CD4-positive, alpha-beta T cell treated with Interleukin-2 at 100 ng/mL for 4 hours (primary cell): ENCODE data around the gene ENDOV.

Experiments
- DNase-seq: peaks from one replicate; pipeline ENCODE4 v3.0.0-alpha.2; 2020; ENCODE audit warnings: low spot score

Gene ENDOV

DNA sequence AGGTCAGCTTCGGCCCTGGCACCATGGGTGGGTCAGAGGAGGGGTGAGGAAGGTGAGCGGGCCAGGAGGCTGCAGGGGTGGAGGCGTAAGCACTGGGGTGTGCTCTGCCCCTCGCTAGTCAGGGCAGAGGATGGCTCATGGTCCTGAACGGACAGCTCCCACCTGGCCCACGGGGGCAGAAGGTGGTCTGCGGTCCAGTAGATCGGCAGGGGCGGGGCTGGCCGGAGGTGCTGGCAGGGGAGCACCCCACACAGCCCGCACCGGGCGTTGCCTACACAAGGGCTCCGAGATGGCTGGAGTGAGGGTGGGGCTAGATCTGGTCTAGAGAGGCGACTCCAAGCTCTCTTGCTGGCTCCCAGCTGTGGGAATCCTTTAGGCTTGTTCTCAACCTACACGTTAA lies 53.3 kb downstream of the ENDOV start:
- DNase-seq, result no peak

DNA sequence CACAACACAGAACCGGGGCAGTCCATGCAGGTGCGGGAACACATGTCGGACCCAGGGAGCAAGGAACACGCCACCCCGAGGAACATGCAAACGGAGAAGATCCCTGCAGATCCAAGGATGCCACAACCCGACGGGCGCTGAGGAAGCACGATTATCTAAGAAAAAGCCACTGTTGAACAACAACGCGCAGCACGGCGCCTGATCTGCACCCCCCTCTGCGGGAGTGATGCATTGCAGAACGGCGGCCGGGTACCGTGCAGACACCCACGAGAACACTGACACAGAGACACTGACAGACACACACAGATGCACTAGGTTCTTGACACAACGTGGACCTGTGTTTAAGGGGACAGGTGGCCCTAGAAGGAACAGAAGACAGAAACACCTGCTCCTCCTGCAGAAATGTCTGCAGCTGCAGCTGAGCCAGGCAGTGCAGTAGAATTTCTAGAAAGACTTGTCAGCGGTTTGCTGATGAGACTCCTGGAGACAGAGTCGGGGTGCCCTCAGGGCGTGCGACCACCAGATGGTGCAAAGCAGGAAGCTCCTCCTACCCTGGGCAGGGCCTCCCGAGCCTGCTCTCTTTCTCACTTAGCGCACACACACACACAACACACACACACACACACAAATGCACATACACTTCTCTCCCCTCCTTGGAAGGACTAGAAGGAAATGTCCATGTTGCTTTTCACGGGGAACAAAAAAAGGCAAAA lies 54.0 kb downstream of the ENDOV start:
- DNase-seq, result no peak

DNA sequence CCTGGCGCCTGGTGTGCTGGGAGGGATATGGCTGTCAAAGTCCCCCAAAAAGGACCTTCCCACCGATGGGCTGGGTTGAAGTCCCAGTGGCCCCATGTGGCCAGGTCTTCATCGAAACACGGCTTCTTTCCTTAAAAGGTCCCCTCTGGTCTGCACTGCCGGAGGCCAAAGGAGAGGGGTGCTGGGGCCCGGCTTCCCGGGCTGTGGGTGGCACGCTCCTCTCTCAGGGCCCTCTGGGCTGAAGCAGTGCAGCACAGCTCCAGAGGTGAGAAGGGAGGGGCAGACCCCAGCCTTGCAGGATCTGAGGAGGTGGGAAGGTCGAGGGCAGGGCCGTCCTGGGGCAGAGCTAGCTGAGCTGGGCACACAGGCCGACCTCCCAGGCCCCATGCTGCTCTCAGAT lies 54.7 kb downstream of the ENDOV start:
- no peak for DNase-seq

DNA sequence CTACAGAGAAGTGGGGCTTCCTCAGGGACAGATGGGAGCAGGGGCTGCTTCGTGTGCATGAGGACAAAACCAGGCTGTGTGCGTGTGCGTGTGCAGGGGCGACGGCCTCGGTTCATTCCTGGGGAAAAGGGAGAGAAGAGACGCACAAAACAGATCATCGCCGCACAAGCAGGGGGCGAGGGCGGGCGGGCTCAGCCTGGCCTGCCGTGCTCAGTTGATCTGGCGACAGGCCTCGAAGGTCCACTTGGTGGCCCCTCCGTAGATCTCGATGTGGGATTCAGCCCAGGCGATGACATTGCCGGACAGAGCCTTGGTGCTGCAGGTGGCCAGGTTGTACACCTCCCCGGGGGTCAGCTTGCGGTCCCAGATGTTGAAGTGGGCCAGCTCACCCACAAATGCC lies 55.6 kb downstream of the ENDOV start:
- DNase-seq, result no peak

DNA sequence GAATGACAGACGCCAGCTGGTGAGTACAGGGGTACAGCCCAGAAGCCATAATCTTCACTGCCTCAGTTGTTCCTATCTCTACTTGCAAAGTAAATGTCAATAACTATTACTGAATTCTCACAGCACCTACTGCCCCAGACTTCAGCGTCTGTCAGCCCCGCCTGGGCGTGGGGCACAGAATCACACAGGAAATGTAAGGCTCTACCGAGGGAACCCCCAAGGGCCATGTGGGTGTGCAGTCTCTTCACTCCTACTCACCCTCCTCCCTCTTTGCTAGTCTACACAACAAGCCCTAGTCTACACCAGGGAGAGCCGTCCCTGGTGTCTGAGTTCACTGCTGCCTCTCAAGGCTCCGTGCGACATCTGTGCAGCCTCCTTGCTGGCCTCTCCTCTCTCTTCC lies 57.0 kb downstream of the ENDOV start:
- DNase-seq, result peak; percentile 53

DNA sequence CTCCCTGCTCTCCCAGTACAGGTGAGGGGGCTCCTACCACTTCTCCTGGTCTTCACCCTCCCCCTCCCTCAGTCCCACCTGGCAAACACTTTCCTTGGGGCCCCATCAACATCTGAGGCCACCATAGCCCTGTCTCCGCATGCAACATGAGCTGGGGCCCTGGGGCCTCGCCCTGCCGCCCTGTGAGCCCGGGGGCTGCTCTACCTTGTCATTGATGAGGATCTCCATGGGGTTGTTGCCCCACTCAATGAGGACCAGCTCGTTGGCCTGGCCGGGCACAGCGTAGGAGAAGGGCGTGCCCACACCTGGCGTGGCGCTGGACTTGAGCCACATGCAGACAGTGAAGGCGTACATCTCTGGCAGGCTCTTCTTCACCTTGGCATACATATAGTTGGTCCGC lies 58.0 kb downstream of the ENDOV start:
- no peak for DNase-seq

DNA sequence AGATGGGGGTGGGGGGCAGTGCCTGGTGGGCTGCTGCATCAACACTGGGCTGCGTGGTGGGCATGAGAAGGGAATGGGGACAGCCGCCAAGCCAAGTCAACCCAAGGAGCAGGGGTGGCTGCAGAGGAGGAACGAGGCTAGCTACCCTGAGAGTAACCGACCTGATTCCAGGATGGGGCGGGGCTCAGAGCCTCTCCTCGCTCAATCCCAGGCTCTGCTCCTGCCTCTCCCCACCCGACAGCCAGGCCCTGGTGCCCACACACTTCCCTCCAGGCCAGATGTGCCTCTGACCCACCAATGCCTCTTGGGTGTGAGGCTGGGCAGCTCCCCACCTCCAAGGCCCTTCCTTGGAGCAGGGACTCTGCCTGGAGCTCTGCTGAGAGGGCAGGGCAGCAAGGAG lies 58.7 kb downstream of the ENDOV start:
- no peak for DNase-seq

DNA sequence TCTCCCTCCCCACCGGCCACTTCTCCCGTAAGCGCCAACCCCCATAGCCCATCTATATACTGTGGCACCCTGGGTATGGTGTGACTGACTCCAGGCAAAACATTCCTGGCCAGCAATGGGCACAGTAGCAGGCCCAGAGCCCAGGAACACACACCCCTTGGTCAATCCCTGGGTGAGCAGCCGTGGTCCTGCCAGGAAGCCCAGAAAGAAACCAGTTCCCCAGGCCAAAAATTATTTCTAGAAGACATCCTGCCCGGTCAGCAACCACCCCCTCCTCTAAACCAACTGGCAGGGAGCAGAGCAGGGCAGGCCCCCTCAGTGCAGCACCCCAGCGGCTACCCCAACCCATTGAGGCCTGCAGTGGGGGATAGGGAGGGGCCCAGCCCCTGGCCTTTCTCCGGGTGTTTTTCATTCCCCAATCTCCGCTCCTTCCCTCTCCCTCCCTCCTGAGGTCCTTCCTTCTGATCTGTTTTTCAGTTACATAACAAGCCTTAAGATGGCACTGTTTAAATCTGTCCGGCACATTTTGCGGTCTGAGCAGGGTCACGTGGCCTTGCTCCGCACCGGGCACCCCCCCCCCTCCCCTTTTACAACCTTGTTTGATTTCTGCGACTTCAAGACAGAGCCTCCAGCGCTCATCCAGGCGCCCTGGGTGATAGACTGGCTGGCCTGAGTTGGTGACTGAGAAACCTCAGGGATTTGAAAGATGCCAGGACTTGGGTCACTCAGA lies 59.4 kb downstream of the ENDOV start:
- no peak for DNase-seq

DNA sequence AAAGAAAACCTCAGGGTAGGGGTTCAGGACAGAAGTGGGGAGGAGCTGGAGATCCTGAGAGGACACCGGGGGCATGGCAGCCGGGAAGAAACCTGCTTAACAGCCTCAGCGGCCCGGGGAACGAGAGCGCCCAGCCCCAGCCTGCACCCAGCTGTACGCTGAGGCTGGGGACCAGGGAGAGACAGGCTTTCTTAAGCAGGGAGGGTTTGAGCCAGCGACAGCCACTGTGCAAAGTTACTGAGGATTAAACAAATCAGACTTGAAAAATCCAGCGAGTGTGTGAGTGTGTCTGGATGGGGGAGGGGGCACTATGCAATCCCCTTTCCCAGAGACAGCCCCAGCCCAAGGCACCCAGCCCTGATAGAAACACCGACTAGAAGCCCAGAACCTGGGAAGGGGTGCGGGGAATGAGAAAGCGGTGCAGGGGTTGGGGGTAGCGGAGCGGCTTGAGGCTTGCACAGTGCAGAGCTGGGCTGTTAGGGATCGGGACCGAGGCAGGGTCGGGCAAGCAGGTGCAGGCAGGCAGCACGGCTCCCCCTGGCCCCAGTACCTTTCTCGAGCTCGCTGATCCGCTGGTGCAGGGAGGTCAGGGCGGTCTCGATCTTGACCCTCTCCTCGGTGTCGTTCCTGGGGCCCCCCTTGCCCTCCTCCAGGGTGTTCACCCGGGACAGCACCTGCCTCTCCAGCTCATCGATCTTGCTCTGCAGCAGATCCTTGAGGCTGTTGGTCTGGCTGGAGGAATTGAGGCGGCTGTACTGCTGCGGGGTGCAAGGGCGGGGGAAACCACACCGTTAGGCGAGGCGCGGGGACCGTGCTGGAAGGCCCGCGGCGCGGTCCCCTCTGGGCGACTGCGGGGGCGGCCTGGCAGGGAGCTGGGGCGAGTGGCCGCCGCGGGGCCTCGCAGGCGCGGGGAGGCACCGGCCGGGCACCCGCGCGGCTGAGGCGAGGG lies 60.3 kb downstream of the ENDOV start:
- DNase-seq, result no peak

DNA sequence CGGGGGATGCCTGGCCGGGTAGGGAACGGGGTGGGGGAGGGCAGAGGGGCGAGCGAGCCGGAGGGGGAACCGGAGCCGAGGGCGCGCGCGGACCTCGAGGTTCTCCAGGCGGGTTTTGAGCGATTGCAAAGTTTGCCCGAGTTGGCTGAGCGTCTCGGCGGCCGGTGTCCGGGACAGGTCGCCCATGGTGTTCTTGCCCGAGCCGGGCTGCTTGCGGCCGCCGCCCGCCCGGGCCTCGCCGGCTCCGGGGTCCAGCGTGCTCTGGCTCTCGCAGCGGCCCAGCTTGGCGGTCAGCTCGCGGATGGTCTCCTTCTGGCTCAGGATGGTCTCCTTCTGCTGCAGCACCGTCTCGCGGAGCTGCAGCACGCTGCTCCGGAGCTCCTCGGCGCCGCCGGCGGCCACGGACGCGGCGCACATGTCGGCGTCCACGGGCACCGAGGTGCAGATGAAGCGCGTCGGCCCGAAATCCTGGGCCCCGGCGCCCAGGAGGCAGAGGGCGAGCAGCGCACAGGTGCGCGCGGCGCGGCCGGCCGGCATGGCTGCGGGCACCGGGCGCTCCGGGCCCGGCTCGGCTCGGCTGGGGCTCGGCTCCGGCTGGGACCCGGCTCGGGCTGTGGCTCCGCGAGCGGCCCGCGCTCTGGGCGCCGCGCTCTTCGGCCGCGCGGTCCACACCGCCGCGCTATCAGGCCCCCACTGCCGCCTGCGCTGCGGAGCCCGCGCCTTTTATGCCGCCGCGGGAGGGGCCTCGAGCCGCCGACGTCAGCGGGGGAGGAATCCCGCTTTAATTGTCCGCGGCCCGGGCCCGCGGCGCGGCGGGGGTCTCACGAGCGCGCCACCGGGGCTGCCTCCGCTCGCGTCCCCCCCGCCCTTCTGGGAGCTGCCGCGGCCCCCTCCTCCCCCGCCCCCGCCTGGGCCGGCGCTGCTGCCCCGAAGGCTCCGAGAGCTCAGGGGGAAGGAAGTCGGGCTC lies 61.2 kb downstream of the ENDOV start, which contains the start of gene NPTX1:
Gene NPTX1, minus strand, starts transcription at position 698 of the 967 bp plus-strand sequence. Its CDS starts 161 bp downstream, at position 537.
- no peak for DNase-seq

DNA sequence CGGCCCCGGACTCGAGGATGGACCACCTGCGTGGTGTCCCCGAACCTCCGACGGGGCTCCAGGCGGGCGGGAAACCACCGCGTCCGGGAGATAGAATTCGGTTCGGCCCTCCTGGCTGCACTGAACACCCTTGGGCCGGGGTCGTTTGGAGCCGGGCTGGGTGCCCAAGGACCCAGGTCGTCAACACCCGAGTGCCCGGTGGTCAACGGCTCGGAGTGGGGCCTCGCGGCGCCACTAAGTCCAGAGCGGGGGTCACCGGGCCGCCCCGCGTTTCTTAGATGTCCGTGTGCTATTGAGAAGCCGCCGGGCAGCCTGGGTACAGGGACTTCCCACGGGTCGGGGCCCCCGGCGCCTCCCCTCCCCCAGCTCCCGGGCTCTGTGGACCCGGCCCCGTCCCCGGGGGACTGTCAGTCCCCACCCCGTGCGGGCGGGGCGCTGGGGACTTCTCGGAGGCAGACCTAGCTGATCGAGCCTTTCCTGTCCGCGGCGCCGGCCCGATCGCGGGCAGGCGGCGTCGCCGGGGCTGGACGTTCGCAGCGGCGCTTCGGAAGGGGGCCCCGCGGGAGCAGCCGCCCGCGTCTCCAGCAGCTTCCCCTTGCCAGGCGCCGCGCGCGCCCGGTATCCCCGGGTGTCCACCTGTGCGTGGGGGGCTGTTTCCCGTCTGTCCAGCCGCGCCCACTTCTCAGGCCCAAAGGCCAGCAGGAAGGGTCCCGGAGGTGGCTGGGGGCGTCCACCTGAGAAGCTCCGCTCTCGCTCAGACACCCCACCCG lies 62.1 kb downstream of the ENDOV start:
- DNase-seq, result no peak

DNA sequence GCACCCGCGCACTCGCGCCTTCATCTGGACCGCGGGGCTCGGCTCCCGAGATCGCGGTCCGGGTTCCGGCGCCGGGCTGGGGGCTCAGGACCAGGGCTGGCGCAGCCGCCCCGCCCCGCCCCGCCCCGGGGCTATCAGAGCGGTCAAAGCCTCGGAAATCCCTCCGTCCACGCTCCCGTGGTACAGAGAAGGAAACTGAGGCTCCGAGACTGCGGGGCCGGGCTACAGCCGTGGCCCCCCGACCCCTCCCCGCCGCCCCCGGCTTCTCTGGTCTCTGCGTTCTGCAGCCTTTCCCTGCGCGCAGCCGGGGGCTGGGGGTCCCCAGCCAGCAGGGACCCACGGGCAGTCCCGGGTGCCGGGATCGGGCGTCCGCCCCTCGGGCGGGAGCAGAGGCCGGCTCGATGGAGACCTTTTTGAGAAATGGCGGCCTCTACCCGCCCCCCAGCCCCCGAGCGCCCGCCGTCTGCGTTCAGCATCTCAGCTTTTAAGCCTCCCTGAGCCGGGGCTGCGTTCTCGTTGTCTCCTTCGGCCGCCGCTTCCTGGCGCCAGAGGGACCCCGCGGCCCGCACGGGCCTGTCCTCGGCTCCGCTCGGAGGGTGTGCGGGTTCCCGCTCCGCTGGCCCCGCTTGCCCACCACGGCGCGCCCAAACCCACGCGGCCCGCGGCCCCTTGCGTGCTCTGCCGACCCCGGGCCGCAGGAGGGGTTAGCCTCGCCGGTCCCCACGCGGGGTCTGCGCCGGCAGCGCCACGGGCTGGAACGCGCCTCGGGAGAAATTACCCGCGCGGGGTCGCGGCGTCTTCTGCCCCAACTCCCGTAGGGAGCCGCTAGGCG lies 62.9 kb downstream of the ENDOV start:
- DNase-seq, result no peak

DNA sequence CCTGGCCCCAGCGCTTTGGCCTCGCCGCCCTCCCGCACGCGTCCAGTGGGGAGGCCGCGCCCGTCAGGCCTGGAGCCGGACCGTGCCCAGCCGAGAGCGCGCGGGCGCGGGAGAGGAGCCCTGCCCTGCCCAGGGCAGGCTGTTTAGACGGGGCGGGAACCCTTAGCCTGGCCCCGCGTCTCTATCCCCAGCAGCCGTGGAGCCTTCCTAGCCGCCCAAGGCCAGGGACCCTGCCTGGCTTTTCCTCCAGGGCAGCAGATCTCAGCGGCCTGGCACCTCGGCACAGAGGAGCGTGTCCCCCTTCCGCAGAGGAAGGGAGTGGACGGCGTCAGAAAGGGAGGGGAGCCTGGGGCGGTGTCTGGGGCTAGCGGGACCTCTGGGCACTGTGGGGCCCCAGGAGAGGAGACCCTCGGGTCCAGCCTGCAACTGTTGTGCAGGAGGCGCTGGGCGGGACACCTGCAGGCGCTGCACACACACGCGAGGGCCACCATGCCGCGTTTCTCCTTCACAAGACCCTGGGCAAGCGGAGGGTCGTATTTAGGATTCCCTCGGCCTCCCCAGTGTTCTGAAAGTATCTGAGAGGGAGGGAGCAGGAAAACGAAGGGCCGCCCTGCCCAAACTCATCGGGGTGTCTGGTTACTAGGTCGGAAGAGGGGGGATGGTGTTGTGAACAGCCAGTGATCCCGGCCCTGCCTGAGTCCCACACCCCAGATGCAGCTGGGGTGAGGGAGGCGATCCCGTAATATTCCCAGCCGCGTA lies 63.7 kb downstream of the ENDOV start:
- DNase-seq, result no peak

DNA sequence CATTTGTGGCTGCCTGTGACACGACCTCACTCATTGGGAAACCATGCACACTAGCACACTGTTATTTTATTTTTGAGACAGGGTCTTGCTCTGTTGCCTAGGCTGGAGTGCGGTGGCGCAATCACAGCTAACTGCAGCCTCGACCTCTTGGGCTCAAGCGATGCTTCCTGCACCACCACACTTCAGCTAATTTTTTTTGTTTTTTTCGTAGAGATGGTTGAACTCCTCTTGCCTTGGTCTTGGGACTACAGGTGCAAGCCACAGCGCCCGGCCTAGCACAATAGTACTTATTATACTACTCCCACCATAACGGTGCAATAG lies 64.2 kb downstream of the ENDOV start:
- no peak for DNase-seq

DNA sequence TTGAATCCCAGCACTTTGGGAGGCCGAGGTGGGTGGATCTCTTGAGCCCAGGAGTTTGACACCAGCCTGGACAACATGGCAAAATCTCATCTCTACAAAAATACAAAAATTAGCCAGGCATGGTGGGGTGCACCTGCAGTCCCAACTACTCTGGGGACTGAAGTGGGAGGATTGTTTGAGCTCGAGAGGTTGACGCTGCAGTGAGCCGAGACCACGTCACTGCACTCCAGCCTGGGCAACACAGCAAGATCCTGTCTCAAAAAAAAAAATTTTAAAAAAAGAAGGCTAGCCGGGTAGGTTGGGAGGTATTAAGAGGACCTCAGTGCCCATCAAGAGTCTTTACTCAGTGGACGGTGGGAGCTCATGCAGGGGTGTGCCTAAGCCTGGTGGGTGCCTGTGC lies 65.3 kb downstream of the ENDOV start:
- no peak for DNase-seq

DNA sequence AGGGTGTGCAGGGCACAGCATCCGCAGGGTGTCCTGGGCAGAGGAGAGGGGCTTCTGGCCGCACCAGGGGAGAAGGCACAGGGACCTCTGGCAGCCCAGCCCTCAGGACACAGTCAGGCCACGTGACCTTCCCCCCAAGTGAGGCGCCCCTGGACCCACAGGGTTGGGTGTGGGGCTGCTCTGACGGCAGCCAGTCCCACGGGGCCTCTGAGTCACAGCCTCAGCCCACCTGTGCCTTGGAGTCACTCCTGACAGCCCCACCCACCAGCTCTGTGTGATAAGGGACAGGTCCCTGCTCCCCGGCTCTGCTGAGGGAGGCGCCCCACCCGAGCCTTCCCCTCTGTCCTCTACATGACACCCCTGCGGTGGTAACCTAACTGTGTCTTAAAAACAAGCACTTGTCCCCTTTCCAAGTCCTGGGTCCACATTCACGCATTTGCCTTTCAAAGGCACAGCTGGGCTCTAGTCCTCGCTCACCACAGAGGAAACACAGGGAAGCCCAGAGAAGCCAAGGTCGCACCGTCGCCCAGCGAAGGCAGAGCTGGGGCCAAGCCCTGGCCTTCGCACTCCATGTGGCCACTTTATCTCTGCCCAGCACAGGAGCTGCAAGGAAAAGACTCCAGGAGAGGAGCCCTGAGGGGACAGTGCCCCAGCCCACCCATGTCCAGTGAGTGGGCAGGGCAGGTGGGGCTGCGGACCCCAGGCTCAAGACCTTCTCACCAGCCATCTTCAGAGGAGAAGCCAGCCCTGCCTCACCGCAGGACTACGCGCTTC lies 66.5 kb downstream of the ENDOV start:
- no peak for DNase-seq

DNA sequence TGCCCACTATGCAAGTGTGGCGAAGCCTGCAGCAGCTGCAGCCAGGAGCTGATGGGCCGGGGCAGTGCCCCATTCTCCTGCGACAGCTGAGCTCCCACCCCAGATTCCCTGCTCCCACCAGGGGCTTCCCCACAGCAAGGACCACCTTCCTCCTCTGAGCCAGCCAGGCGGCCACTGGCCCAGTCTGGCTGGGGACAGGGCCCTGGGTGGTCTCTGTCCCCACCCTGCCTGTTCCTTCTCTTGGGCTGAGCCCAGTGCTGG lies 67.0 kb downstream of the ENDOV start:
- DNase-seq, result no peak

DNA sequence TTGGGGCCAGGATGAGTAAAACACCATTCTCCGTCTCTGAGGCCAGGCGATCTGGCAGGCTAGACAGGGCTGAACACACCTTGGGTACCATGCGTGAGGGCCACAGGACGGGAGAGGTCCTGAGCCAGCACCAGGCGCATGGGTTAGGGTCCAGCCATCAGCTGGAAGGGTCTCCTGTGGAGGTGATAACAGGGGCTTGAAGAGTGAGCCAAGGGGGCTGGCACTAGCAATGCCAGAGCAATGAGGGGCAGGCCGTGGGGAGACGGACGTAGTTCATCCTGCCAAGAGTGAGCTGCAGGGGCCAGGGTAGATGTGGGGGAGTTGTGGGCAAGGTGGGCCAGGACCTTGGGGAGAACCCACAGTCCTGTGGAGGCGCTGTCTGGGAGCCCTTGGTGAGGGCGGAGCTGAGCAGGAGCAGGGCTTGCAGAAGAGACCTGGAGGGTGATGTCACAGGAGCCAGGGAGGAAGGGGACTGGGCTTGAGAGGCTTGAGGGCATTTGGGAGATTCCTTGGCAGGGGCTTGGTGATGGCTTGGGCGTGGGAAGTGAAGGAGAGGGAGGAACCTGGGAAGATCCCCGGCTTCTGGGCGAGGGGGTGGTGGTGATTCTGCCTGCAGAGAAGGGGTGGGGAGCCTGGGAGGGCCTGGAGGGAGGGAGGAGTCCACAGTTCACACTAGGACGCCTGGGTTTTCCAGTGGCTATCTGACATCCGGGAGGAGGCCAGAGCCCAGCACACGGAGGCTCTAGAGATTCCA lies 67.8 kb downstream of the ENDOV start:
- DNase-seq, result no peak
